CD4-positive, alpha-beta T cell treated with Interleukin-4 for 4 hours (primary cell): Measurements from ENCODE around the gene NRTN.

ENCODE experiments used
- DNase-seq: peaks from one replicate; pipeline ENCODE4 v3.0.0-alpha.2; 2020

The NRTN gene

DNA sequence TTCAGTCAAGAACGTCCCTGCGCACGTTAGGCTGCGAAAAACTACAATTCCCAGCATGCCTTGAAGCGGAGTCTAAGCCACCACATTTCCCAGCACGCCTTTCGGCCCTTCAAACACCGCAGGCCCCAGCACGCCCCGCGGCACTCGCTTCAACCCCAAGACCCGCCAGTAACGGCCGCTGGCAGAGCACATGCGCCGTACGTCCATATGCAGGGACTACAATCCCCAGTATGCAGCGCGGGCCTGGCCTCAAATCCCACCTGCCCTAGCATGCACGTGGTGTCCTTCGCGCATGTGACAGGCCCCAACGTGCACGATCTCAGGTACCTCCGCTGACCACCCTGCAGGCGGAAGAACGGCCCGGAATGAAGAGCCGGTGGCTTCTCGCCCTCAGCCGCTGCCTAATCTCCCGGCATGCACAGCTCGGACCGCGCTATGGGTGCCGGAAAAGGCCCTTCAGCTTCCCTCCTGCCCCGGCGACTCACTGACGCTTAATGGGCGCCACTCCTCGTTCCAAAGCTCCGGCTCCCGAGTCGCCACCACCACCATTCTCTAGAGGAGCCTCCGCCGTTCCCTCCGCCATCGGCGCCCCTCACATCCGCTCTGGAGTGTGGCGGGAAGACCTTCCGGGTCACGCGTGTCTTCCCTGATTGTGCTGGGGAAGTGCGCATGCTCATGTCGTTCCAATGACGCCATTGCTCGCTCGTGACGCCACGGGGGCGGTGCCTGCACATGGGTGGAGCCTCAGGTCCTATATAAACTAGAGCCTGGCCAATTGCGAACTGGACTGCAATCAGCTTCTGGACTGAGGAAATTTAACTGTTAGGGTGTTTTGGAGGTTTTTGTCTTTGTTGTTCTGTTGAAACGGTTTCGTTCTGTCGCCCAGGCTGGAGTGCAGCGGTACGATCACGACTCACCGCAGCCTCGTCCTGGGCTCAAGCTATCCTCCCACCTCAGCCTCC is 14.0 kb upstream of the NRTN start, which contains the start of gene DUS3L:
Gene DUS3L, minus strand, starts transcription at position 605 of the 962 bp plus-strand sequence. Its CDS starts 22 bp downstream, at position 583.
- peak; percentile 97 for DNase-seq

DNA sequence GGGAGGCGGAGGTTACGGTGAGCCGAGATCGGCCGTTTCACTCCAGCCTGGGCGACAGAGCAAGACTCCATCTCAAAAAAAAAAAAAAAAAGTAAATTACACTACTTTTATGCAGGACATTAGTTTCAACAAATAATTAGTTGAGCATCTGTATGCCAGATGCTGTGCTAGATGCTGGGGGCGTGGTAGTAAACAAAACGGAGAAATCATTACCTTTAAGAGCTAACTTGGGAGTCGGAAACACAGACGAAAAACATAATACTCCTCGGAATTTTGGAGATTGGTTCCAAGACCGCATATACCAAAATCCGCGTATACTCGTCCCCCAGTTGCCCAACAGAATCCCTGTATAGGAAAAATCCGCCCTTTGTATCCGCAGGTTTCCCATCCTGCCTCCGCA is 12.6 kb upstream of the NRTN start:
- no peak for DNase-seq

DNA sequence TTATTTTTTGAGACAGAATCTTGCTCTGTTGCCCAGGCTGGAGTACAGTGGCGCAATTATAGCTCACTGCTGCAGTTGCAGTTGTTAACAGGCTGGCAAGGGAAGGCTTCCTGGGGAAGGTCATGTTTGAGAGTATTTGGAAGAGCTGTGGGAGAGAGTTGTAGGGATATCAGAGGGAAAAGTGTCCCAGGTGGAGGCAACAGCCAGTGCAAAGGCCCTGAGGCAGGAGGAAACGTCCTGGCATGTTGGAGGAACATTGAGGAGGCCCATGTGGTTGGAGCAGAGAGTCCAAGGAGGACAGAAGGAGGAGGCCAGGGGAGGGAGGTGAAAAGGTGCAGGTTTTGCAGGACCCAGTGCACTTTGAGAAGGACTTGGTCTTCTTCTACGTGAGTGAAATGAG is 11.7 kb upstream of the NRTN start:
- no peak for DNase-seq

DNA sequence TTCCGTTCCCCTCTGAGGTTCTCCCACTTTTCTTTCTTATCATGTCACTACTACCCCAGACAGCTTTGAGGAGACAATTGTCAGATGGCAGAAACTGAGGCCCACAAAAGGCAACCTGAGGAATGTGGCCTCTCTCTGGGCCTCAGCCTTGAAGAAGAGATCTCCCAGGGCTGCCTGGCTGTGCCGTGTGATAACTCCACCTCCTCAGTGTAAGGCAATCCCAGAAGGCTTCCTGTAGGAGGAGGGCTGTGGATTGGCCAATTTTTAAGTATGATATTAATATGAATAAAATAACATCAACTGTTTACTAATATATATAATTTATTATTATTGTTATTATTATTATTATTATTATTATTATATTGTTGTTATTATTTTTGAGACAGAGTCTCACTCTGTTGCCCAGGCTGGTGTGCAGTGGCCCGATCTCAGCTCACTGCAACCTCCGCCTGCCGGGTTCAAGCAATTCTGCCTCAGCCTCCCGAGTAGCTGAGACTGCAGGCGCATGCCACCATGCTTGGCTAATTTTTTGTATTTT is 9.4 kb upstream of the NRTN start:
- DNase-seq: no peak

DNA sequence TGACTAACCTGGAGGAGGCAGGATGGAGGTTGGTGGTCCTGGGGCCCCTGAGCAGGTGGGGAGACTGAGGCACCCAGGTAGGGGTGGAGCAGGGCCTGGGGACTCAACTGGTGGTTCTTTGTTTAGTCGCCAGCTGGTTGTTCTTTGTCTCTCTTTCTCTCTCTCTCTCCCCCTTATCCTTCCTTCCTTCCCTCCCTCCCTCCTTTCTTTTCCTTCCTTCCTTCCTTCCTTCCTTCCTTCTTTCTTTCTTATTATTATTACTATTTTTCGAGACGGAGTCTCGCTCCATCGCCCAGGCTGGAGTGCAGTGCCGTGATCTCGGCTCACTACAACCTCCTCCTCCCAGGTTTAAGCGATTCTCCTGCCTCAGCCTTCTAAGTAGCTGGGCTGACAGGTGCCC is 6.6 kb upstream of the NRTN start:
- DNase-seq: no peak

DNA sequence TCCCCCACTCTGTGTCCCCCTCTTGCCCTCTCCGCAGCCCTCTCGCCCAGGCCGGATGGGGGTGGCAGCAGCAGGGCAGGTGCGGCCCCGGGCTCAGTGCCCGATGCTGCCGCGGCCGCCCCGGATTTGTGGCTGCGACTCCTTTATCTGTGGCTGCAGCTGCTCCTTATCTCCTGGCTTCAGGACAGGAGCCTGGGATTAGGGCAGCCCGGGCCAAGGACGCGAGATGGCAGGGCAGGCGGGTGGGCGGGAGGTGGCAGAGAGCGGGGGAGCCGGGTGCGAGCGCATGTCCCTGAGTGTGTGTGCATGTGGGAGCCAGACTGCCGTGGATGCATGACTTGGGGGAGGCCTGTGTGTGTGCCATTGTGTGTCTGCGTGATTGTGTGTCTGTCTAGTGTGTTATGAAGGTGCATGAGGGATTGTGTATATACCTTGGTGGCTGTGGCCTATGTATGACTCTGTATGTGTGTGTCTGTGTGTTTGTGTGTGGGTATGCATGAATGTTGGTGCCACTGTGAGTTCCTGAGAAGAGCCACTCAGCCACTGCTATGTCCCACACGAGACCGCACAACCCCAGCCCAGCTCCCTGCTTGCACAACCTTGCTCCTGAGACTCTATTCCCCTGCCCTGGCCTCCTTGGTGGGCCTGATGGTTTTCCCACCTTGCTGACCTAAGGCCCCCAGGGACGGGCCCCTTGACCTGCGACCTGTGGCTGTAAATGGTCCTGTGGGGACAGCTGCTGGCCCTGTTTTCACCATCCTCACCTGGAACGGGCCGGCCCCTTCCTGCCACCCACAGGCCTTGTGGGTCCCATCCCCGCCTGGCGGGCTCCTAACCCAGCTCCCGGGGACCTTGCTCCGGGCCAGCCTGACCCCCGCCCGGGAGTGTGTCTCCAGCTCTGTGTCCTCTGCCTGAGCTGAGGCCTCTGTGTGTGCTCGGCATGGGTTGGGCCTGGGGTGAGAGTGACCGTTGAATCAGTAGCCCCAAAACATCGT is 5.3 kb upstream of the NRTN start:
- DNase-seq: no peak

DNA sequence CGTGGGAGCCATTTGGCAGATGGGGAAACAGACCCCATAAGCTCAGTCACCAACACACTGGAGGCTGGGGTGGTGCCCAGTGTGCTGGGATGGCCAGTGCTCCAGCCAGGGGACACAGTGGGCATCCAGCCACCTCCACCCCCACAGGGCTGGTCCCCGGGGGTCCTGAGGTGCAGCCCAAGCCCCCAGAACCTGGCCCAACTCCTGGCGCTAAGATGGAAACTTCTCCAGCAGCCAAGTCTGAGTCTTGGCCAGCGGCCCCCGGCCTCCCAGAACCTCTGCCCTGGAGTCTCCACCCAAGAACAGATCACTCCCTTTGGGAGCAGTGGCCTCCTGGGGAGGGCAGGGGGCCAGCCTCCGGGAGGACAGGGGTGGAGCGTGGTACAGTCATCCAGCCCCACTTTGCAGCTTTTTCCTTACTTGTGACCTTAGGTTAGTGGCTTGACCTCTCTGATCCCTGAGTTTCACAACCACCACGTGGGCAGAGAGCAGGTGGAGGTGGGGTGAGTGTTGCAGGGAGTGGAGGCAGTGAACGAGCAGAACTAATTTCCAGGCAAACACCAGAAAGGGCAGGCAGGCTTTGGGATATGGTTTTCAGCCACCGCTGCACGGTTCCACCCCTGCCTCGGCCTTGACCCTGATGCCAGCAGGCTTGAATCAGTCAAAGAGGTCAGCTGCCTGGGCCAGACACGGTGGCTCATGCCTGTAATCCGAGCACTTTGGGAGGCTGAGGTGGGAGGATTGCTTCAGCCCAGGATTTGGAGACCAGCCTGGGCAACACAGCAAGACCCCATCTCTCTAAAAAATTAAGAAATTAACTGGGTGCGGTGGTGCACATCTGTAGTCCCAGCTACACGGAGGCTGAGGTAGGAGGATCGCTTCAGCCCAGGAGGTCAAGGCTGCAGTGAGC is 4.3 kb upstream of the NRTN start:
- no peak for DNase-seq

DNA sequence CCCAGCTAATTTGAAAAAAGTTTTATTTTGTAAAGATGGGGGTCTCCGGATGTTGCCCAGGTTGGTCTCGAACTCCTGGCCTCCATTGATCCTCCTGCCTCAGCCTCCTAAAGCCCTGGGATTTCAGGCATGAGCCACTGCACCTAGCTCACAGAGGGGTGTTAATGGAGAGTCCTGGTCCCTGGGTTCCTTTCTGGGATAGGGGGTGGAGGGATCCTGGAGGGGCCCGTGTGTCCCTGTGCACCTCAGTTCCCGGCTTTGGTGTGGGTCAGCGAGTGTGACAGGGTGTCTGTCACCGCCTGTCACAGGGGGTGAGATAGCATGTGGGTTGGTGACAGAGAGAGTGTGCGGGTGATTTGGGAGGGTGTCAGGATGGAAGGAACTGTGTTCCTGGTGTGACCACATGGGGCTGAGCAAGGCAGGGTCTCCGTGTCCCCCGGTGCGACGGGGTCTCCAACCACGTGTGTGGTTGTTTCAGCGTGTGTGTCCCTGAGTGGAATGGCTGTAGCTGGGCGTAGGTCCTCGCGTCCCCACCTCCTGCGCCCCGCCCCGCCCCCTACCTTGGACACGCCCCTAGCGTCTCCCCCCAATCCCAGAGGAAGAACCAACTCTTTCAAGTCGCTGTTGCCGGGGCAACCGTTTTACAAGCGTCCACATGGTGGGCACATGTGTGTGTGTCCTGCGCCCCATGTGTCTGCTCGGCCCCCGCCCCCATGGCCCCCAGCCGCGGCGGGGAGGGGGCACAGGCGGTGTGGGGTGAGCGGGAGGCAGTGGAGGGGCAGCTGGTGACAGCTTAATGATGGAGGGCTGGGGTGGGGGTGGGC is 2.9 kb upstream of the NRTN start:
- DNase-seq: no peak

DNA sequence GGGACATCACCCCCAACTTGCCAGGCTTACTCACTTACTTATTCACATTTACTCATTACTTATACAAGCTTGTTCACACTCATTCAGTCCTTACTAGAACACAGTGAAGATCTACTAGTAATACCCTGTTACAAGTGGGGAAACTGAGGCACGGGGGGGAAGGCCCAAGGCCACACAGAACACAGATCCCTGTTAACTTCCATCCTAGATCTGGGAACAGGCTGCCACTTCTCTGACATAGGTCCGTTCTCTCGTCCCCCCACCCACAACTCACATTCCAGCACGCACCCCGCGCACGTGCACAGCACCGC is 1.5 kb upstream of the NRTN start:
- no peak for DNase-seq

DNA sequence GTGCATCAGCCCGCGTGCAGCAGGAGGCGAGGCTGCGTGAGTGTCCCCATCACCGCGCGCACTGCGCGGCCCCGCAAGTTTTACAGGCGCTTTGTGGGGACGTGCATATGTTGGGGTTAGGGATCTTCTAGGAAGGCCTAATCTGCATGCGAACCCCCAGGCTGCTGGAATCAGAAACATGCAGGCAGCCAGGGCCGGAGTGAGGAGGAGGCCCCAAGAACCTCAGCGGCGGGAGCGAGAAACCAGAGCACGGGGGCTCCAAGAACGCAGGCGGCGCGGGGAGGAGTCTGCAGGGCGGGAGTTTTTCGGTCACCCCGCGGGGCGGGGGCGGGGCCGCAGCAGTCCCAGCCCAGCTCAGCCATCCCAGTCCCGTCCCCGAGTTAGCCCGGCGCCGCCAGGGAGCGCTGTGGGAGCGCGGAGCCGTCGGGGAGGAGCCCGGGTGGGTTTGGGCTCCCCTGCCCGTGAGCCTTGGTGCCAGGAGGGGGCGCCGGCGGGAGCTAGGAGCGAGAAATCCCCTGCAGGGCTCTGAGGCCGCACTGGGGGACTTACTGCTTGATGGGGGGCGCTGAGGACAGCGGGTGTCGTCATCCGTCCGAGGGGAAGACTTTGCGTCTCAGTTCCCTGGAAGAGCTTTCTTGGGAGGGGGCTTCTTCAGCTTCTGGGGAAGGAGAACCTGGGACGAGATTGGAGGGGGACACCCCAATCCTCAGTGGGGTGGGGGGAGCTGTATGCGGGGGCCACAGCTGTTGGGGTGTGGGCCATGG is 933 bp upstream of the NRTN start:
- DNase-seq: peak; percentile 85

DNA sequence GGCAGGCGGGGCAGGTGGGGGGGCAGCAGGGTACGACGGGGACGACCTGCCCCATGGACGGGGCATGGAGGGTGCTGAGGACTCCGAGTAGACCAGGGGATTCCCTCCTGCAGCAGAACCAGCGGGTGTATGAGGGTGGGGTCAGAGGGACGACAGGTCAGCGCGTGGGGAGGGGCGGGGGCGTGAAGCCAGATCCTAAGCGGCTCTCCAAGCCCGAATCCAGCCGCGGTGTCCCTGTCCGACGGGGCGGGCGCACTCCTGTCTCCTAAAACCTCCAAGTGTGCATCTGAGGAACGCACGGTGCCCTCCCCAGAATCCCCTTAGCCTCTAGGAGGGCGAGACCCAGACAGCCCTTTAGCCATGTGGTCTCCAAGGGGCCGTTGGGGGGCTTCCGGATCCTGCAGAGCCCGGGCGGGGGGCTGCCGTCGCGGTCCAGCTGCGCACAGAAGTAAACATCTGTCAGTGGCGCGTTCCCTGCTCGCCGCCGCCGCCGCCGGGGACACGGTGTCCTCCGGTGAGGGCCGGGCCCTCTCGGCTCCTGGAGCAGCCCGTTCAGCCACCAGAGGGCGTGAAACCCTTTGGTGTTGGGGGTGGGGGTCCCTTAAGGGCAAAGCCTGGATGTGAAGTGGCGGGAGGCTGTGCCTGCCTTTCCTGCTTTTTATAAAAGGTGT is 730 bp downstream of the NRTN start:
- peak; percentile 34 for DNase-seq

DNA sequence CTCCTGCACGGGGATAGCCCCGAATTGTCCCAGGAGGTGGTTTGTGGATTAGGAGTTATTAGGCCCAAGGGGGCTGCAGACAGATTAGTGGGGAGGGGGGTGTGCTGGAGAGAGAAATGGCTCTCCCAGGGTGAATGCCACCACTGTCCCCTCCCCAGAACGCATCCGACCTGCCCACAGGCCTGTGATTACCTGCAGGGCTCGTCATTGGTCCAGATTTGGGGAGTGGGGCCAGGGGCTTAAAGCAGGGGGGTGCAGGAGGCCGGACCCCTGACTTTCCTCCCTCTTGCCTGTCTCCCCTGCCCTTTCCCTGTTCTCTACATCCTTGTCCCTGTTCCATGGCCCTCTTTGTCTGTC is 1.2 kb downstream of the NRTN start:
- no peak for DNase-seq

DNA sequence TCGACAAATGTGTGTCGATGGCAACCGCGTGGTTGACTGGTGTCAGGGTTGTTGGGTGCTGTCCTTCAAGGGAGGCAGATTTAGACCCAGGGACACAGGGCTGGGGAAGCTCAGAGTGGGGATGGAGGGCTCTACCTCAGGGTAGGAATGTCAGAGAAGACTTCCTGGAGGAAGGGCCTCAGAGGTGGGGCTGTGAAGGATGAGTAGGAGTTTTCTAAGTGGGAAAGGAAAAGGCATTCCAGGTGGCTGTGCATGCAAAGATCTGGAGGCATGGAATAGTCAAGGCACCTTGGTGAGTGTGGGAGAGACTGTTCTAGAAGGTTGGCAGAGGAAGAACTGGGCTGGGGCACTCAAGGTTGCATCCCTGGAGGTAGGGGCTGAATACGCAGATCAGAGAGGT is 2.0 kb downstream of the NRTN start:
- DNase-seq: no peak

DNA sequence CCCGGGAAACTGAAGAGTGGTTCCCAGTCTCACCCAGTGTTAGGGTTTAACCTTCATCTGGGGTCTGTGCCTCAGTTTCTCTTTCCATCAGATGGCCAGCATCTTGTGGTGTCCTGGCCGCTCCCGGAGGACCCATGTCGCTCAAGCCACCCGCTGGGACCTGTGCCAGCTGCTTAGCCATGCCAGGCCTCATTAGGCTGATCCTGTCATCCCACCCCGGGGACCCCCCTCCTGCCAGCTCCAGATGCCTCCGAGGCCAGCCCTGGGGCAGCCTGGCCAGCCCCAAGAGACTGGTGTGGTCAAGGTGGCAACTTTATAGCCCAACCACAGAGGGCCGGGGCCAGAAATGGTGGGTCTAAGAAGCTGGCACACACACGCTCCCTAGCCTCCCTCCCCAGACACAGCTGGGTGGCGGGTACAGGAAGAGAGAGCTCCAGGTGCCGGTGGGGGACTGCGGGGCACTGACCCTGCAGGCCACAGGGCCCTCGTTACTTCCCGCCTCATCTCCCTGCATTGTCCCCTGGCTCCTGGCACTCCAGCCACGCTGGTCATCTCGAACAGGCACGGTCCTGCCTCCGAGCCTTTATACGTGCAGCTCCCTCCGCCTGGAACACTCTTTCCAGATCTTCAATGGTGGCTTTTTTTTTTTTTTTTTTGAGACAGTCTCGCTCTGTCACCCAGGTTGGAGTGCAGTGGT is 3.4 kb downstream of the NRTN start:
- DNase-seq: no peak

DNA sequence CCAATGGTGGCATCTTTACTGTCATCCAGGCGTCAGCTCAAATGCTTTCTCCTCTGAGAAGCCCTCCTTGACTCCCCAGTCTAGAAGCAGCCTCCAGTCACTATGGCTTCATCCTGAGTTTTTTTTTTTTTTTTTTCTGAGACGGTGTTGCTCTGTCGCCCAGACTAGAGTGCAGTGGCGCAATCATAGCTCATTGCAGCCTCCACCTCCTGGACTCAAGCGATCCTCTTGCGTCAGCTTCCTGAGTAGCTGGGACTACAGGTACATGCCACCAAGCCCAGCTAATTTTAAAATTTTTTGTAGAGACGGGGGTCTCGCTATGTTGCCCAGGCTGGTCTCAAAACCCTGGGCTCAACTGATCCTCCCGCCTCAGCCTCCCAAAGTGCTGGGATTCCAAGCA is 4.2 kb downstream of the NRTN start:
- DNase-seq: no peak

DNA sequence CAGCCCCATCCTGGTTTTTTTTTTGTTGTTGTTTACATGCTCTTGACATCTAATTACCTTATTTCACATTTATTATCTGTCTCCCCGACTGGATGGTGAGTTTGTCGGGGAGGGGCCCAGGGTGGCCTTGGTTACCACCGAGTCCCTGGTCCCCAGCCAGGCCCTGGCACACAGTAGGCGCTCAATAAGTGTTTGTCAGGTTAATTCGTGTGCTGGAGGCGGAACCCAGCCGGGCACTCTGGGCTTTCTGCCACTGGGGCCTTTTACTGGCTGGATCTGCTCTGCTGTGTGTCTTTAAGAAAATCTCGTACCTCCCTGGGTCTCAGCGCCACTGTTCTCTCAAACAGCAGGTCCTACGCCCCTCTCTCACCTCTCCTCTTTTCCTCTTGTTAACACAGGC is 4.6 kb downstream of the NRTN start:
- no peak for DNase-seq

DNA sequence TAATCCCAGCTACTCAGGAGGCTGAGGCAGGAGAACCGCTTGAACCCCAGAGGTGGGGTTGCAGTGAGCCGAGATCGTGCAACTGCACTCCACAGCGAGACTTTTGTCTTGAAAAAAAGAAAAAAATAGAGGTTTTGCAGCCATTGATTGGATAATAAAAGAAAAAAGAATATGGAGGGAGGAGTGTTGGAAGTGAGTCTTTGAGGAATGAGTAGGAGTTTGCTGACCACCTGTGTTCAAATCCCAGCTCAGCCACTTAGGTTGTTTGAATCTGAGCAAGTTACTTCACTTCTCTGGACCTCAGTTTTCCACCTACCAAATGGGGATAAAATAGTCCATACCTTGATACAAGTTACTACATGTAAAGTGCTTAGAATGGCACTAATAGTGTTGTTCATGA is 6.2 kb downstream of the NRTN start:
- no peak for DNase-seq

DNA sequence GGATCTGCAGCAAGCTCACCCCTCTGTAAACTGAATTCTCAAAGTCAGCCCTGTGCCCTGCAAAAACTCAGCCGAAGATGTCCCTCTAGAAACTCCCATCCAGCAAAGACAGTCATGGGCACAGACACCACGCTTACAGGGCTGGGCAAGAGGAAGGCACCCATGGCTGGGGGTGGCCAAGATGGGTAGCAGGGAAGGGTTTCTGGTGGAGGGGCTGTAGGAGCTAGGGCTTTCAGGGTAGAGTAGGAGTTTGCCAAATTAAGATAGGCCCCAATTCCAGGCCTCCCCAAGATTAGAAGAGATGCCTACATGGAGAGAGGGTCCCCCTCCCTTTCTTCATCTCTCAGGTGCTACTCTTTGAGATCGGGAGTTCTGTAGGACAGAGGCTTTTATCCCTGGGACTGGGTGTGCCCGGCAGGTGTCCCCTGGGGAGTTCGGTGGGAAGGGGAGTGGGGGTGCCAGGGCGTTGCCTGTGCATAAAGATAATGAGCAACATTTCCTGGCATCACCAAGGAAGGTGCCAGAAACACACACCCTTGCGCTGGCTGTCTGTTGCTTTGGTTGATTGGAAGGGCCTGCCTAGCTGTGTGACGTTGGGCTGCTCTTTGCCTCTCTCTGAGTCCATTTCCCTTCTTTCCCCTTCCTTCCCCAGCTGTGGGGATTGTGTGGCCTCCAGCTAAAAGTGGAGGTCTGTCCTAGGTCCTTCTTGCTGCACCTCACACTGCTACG is 9.4 kb downstream of the NRTN start:
- no peak for DNase-seq

DNA sequence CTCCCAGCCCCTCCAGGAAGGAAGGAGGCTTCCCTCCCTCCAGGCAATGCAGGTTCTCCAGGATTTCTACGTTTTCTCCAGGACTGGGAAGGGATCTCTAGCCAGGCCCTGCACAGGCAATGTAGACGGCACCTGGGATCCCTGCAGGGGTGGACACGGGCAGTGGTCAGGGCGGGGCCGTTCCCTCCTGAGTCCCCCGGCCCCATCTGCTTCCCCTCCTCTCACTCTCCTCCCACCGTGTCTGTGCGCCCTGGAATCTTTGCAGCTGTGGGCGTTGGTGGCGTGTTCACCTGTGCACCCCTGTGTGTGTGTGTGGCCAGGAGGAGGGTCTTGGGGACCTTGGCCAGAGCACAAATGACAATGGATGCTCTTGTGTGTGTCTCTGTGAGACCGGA is 10.0 kb downstream of the NRTN start:
- no peak for DNase-seq
